OCI-LY3 (cell line): ENCODE data around the gene VRK2.
"Not testable (repeated sequence)": the region's sequence is repeated elsewhere in the genome, so short reads cannot be mapped to it uniquely, and the experiment has no call there.

Experiments
- H2AFZ ChIP-seq: fragments of 200-600, 300-600 bp; shearing (Covaris generic); 2 replicates; pipeline ENCODE4 v1.6.0; 2014; ENCODE audit warnings: antibody characterized with exemption, low read depth, low read length
- H3K27ac ChIP-seq: fragments of 200-600, 300-600 bp; sonication (generic); 2 replicates; pipeline ENCODE4 v1.5.1; 2014; ENCODE audit warnings: mild to moderate bottlenecking, low read length, moderate library complexity, mixed read lengths
- H3K27me3 ChIP-seq: fragments of 200-600, 300-600 bp; sonication (generic); 2 replicates; pipeline ENCODE4 v1.6.1; 2014; ENCODE audit warnings: low read depth, low read length, mixed read lengths
- H3K36me3 ChIP-seq: fragments of 200-600, 300-600 bp; sonication (generic); replicated peaks from 2 replicates; pipeline ENCODE3; 2014; ENCODE audit warnings: low read depth, low read length, mixed read lengths
- H3K4me1 ChIP-seq: fragments of 300-600, 200-600 bp; sonication (generic); 2 replicates; pipeline ENCODE4 v1.6.1; 2014; ENCODE audit warnings: low read length, mixed read lengths
- H3K4me2 ChIP-seq: fragments of 200-600, 300-600 bp; sonication (generic); 2 replicates; pipeline ENCODE4 v1.6.1; 2014; ENCODE audit warnings: low read length, mixed read lengths
- H3K4me3 ChIP-seq: fragments of 300-600, 200-600 bp; sonication (generic); 2 replicates; pipeline ENCODE4 v1.5.1; 2014; ENCODE audit warnings: antibody characterized with exemption, mild to moderate bottlenecking, low read length, moderate library complexity
- H3K79me2 ChIP-seq: fragments of 300-600, 200-600 bp; shearing (Covaris generic); 2 replicates; pipeline ENCODE4 v1.6.1; 2014; ENCODE audit warnings: mild to moderate bottlenecking, low read length, mixed read lengths
- H3K9ac ChIP-seq: fragments of 300-600, 200-600 bp; shearing (Covaris generic); 2 replicates; pipeline ENCODE4 v1.6.0; 2014; ENCODE audit warnings: mild to moderate bottlenecking, low read length, moderate library complexity
- H3K9me3 ChIP-seq: fragments of 200-600, 300-600 bp; shearing (Covaris generic); 2 replicates; pipeline ENCODE4 v1.6.1; 2014; ENCODE audit warnings: low read length, mixed read lengths; ENCODE audit not compliant: insufficient read depth
- H4K20me1 ChIP-seq: fragments of 200-600, 300-600 bp; sonication (generic); 2 replicates; pipeline ENCODE4 v1.6.1; 2016; ENCODE audit warnings: low read length, mixed read lengths; ENCODE audit not compliant: insufficient read depth
- EZH2phosphoT487 ChIP-seq: fragments of 200-600 bp; shearing (Covaris generic); IDR thresholded peaks from 2 replicates; pipeline ENCODE4 v1.6.1; 2018; ENCODE audit warnings: antibody characterized with exemption, mixed run types, low read depth
- TF ChIP-seq, protein P1 (sequence below): fragments of 200-600, 300-600 bp; sonication (generic); IDR thresholded peaks from 2 replicates; pipeline ENCODE4 v1.5.1; 2014; ENCODE audit warnings: antibody characterized with exemption, low read length, low read depth

The VRK2 gene

DNA sequence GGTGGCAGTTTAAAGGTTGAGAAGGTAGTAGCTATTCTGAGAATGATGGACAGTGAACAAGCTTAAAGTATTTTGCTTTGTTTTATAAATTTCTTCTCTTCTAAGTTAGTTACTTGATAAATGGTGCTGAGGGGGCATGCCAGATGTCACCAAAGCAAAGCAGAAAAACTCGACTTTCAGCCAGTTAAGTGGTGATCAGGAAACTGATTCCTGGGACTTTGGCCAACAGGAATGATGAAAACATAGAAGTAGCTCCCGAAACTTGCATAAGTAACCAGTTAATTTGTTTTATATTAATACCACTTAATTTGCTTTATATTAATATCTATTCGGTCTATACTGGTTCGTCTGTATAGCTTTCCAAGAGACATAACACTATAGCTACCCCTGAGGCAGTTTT is 111.9 kb downstream of the VRK2 start:
- no peak overlapping the region for H3K9ac ChIP-seq
- H4K20me1 ChIP-seq: no peaks in the 10 kb centered on the region
- H3K36me3 ChIP-seq: peaks cover 59% of the 10 kb centered on the region
- TF ChIP-seq, protein P1, sequence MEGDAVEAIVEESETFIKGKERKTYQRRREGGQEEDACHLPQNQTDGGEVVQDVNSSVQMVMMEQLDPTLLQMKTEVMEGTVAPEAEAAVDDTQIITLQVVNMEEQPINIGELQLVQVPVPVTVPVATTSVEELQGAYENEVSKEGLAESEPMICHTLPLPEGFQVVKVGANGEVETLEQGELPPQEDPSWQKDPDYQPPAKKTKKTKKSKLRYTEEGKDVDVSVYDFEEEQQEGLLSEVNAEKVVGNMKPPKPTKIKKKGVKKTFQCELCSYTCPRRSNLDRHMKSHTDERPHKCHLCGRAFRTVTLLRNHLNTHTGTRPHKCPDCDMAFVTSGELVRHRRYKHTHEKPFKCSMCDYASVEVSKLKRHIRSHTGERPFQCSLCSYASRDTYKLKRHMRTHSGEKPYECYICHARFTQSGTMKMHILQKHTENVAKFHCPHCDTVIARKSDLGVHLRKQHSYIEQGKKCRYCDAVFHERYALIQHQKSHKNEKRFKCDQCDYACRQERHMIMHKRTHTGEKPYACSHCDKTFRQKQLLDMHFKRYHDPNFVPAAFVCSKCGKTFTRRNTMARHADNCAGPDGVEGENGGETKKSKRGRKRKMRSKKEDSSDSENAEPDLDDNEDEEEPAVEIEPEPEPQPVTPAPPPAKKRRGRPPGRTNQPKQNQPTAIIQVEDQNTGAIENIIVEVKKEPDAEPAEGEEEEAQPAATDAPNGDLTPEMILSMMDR: no peak
- no peak for TF ChIP-seq EZH2phosphoT487
- no peak overlapping the region for H3K4me3 ChIP-seq
- H3K4me1 ChIP-seq: no peaks in the 10 kb centered on the region
- no peaks in the 10 kb centered on the region for H3K9me3 ChIP-seq
- H3K79me2 ChIP-seq: no peaks in the 10 kb centered on the region
- H3K27ac ChIP-seq: no peak overlapping the region
- no peaks in the 10 kb centered on the region for H3K27me3 ChIP-seq
- no peak overlapping the region for H2AFZ ChIP-seq
- H3K4me2 ChIP-seq: no peak overlapping the region

DNA sequence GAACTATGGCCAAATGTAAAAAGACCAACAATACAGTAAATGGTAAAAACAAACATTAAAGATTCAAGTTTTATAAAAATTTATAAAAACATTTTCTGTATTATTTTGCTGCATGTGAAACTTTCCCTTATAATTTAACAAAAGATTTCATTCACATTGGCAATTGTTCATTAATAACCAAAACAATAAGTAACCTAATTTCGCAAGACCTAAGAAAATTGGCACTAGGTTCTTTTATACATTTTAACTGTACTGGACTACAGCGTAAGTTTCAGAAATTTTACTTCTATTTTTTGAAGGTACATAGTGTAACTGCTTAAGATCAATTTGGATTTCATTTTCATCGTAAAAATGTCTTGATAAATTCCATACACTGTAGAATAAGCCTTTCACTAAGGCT is 117.3 kb downstream of the VRK2 start:
- no peaks in the 10 kb centered on the region for H3K4me1 ChIP-seq
- H4K20me1 ChIP-seq: no peaks in the 10 kb centered on the region
- no peak overlapping the region for H3K4me3 ChIP-seq
- no peak overlapping the region for H3K4me2 ChIP-seq
- no peaks in the 10 kb centered on the region for H3K79me2 ChIP-seq
- no peak overlapping the region for H2AFZ ChIP-seq
- no peaks in the 10 kb centered on the region for H3K9me3 ChIP-seq
- no peaks in the 10 kb centered on the region for H3K27me3 ChIP-seq
- H3K9ac ChIP-seq: no peak overlapping the region
- H3K27ac ChIP-seq: no peak overlapping the region
- peaks cover 30% of the 10 kb centered on the region for H3K36me3 ChIP-seq
- no peak for TF ChIP-seq EZH2phosphoT487
- TF ChIP-seq, protein P1: no peak

DNA sequence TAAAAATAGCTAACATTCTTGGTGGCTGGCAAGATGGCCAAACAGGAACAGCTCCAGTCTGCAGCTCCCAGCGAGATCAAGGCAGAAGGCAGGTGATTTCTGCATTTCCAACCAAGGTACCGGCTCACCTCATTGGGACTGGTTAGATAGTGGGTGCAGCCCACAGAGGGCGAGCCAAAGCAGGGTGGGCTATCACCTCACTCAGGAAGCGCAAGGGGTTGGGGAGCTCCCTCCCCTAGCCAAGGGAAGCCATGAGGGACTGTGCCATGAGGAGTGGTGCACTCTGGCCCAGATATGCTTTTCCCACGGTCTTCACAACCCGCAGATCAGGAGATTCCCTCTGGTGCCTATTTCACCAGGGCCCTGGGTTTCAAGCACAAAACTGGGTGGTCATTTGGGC is 121.5 kb downstream of the VRK2 start:
- H2AFZ ChIP-seq, H3K36me3 ChIP-seq, H3K4me1 ChIP-seq, H3K4me2 ChIP-seq, H3K27me3 ChIP-seq, H3K27ac ChIP-seq, H3K9me3 ChIP-seq, H3K79me2 ChIP-seq, H3K9ac ChIP-seq, H3K4me3 ChIP-seq, H4K20me1 ChIP-seq: not testable (repeated sequence)

DNA sequence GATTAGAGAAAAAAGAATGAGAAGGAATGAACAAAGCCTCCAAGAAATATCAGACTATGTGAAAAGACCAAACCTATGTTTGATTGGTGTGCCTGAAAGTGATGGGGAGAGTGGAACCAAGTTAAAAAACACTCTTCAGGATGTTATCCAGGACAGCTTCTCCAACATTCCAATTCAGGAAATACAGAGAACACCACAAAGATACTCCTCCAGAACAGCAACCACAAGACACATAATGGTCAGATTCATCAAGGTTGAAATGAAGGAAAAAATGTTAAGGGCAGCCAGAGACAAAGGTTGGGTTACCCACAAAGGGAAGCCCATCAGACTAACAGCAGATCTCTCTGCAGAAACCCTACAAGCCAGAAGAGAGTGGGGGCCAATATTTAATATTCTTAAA is 123.2 kb downstream of the VRK2 start:
- H2AFZ ChIP-seq, H3K27ac ChIP-seq, H3K79me2 ChIP-seq, H4K20me1 ChIP-seq, H3K36me3 ChIP-seq, H3K27me3 ChIP-seq, H3K4me2 ChIP-seq, H3K9ac ChIP-seq, H3K4me1 ChIP-seq, H3K9me3 ChIP-seq, H3K4me3 ChIP-seq: not testable (repeated sequence)

DNA sequence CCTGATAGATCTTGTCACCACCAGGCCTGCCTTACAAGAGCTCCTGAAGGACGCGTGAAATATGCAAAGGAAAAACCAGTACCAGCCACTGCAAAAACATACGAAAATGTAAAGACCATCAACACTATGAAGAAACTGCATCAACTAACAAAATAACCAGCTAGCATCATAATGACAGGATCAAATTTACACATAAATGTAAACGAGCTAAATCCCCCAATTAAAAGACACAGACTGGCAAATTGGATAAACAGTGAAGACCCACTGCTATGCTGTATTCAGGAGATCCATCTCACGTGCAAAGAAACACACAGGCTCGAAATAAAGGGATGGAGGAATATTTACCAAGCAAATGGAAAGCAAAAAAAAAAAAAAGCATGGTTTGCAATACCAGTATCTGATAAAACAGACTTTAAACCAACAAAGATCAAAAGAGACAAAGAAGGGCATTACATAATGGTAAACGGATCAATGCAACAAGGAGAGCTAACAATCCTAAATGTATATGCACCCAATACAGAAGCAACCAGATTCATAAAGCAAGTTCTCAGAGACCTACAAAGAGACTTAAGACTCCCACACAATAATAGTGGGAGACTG is 123.8 kb downstream of the VRK2 start:
- H3K9ac ChIP-seq, H3K27me3 ChIP-seq, H3K4me2 ChIP-seq, H3K4me3 ChIP-seq, H2AFZ ChIP-seq, H3K27ac ChIP-seq, H3K4me1 ChIP-seq, H4K20me1 ChIP-seq, H3K79me2 ChIP-seq, H3K9me3 ChIP-seq, H3K36me3 ChIP-seq: not testable (repeated sequence)

DNA sequence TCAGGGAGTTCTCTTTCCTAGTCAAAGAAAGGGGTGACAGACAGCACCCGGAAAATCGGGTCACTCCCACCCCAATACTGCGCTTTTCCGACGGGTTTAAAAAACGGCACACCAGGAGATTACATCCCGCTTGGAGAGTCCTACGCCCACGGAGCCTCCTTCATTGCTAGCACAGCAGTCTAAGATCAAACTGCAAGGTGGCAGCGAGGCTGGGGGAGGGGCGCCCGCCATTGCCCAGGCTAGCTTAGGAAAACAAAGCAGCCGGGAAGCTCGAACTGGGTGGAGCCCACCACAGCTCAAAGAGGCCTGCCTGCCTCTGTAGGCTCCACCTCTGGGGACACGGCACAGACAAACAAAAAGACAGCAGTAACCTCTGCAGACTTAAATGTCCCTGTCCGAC is 125.2 kb downstream of the VRK2 start:
- not testable (repeated sequence) for H3K36me3 ChIP-seq, H3K4me3 ChIP-seq, H3K9ac ChIP-seq

DNA sequence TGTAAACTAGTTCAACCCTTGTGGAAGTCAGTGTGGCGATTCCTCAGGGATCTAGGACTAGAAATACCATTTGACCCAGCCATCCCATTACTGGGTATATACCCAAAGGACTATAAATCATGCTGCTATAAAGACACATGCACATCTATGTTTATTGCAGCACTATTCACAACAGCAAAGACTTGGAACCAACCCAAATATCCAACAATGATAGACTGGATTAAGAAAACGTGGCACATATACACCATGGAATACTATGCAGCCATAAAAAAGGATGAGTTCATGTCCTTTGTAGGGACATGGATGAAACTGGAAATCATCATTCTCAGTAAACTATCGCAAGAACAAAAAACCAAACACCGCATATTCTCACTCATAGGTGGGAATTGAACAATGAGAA is 130.6 kb downstream of the VRK2 start:
- not testable (repeated sequence) for H3K9me3 ChIP-seq, H3K9ac ChIP-seq, H3K79me2 ChIP-seq, H3K27ac ChIP-seq, H3K27me3 ChIP-seq, H4K20me1 ChIP-seq, H3K4me1 ChIP-seq, H3K36me3 ChIP-seq, H2AFZ ChIP-seq, H3K4me2 ChIP-seq, H3K4me3 ChIP-seq

More for the DNA sequence above, 125.2 kb downstream of the VRK2 start:
- H3K4me1 ChIP-seq, H4K20me1 ChIP-seq, H3K27me3 ChIP-seq, H2AFZ ChIP-seq, H3K9me3 ChIP-seq, H3K79me2 ChIP-seq, H3K27ac ChIP-seq, H3K4me2 ChIP-seq: not testable (repeated sequence)

DNA sequence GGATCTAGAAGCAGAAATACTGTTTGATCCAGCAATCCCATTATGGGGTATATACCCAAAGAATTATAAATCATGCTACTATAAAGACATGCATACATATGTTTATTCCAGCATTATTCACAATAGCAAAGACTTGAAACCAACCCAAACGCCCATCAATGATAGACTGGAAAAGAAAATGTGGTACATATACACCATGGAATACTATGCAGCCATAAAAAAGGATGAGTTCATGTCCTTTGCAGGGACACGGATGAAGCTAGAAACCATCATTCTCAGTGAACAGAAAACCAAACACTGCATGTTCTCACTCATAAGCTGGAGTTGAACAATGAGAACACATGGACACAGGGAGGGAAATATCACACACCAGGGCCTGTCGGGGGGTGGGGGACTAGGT is 133.6 kb downstream of the VRK2 start:
- not testable (repeated sequence) for H3K4me3 ChIP-seq, H3K4me1 ChIP-seq, H3K9me3 ChIP-seq, H4K20me1 ChIP-seq, H3K4me2 ChIP-seq, H3K79me2 ChIP-seq, H3K27ac ChIP-seq, H3K27me3 ChIP-seq, H3K9ac ChIP-seq, H3K36me3 ChIP-seq, H2AFZ ChIP-seq
